ENCODE results near the gene PHKA2.
"Not testable (repeated sequence)": the region's sequence is repeated elsewhere in the genome, so short reads cannot be mapped to it uniquely, and the experiment has no call there.

The PHKA2 gene

GRCh38 chrX:19003756-19004155, 19.8 kb upstream of the PHKA2 start:
- Histone ChIP-seq H3K36me3 (ENCODE audit: control insufficient read depth, insufficient read depth, low read length) (no peaks in the 10 kb centered on the region; the same call in 1 of the 2 replicates), H3K27me3 (ENCODE audit: control insufficient read depth, insufficient read depth, low read length) (no peaks in the 10 kb centered on the region), H3K27ac (ENCODE audit: low read depth, low read length) (no peak overlapping the region), H3K4me3 (ENCODE audit: low read depth, low read length) (no peak overlapping the region), H3K9me3 (ENCODE audit: control insufficient read depth, insufficient read depth, low read depth, low read length) (no peaks in the 10 kb centered on the region), H3K9ac (ENCODE audit: low read length) (no peak overlapping the region), H3K4me1 (ENCODE audit: control insufficient read depth, insufficient read depth, low read length) (peaks cover 4% of the 10 kb centered on the region; the same call in 1 of the 2 replicates)

GRCh38 chrX:18998653-18999052, 14.7 kb upstream of the PHKA2 start:
- H3K4me1 ChIP-seq (ENCODE audit: control insufficient read depth, insufficient read depth, low read length): peaks cover 30% of the 10 kb centered on the region
- no peak overlapping the region for H3K27ac ChIP-seq (ENCODE audit: low read depth, low read length)
- no peaks in the 10 kb centered on the region for H3K36me3 ChIP-seq (ENCODE audit: control insufficient read depth, insufficient read depth, low read length)
- H3K9me3 ChIP-seq (ENCODE audit: control insufficient read depth, insufficient read depth, low read depth, low read length): no peaks in the 10 kb centered on the region
- H3K9ac ChIP-seq (ENCODE audit: low read length): no peak overlapping the region
- H3K27me3 ChIP-seq (ENCODE audit: control insufficient read depth, insufficient read depth, low read length): no peaks in the 10 kb centered on the region
- H3K4me3 ChIP-seq (ENCODE audit: low read depth, low read length): no peak overlapping the region

- H3K9ac ChIP-seq (ENCODE audit: low read length): no peak overlapping the region
- H3K27ac ChIP-seq (ENCODE audit: low read depth, low read length): no peak overlapping the region
- H3K4me3 ChIP-seq (ENCODE audit: low read depth, low read length): no peak overlapping the region
- peaks cover 30% of the 10 kb centered on the region for H3K4me1 ChIP-seq (ENCODE audit: control insufficient read depth, insufficient read depth, low read length)
- no peaks in the 10 kb centered on the region for H3K36me3 ChIP-seq (ENCODE audit: control insufficient read depth, insufficient read depth, low read length)
- H3K9me3 ChIP-seq (ENCODE audit: control insufficient read depth, insufficient read depth, low read depth, low read length): no peaks in the 10 kb centered on the region
- no peaks in the 10 kb centered on the region for H3K27me3 ChIP-seq (ENCODE audit: control insufficient read depth, insufficient read depth, low read length)
Measured at GRCh38 chrX:18997916-18998315, 14.0 kb upstream of the PHKA2 start.

- no peak overlapping the region for H3K4me3 ChIP-seq (ENCODE audit: low read depth, low read length)
- H3K27ac ChIP-seq (ENCODE audit: low read depth, low read length): no peak overlapping the region
- H3K27me3 ChIP-seq (ENCODE audit: control insufficient read depth, insufficient read depth, low read length): no peaks in the 10 kb centered on the region
- H3K9ac ChIP-seq (ENCODE audit: low read length): no peak overlapping the region
- peaks cover 30% of the 10 kb centered on the region for H3K4me1 ChIP-seq (ENCODE audit: control insufficient read depth, insufficient read depth, low read length)
- H3K9me3 ChIP-seq (ENCODE audit: control insufficient read depth, insufficient read depth, low read depth, low read length): no peaks in the 10 kb centered on the region
- H3K36me3 ChIP-seq (ENCODE audit: control insufficient read depth, insufficient read depth, low read length): no peaks in the 10 kb centered on the region
Measured at GRCh38 chrX:18996536-18996935, 12.6 kb upstream of the PHKA2 start.

- no peaks in the 10 kb centered on the region for H3K27me3 ChIP-seq (ENCODE audit: control insufficient read depth, insufficient read depth, low read length)
- H3K27ac ChIP-seq (ENCODE audit: low read depth, low read length): no peak overlapping the region
- no peak overlapping the region for H3K4me3 ChIP-seq (ENCODE audit: low read depth, low read length)
- no peak overlapping the region for H3K9ac ChIP-seq (ENCODE audit: low read length)
- H3K9me3 ChIP-seq (ENCODE audit: control insufficient read depth, insufficient read depth, low read depth, low read length): no peaks in the 10 kb centered on the region
- peaks cover 30% of the 10 kb centered on the region for H3K4me1 ChIP-seq (ENCODE audit: control insufficient read depth, insufficient read depth, low read length)
- H3K36me3 ChIP-seq (ENCODE audit: control insufficient read depth, insufficient read depth, low read length): no peaks in the 10 kb centered on the region
Measured at GRCh38 chrX:18995221-18995620, 11.3 kb upstream of the PHKA2 start.

- H3K27ac ChIP-seq (ENCODE audit: low read depth, low read length): no peak overlapping the region
- no peak overlapping the region for H3K9ac ChIP-seq (ENCODE audit: low read length)
- H3K27me3 ChIP-seq (ENCODE audit: control insufficient read depth, insufficient read depth, low read length): no peaks in the 10 kb centered on the region
- H3K4me3 ChIP-seq (ENCODE audit: low read depth, low read length): no peak overlapping the region
- H3K36me3 ChIP-seq (ENCODE audit: control insufficient read depth, insufficient read depth, low read length): no peaks in the 10 kb centered on the region
- no peaks in the 10 kb centered on the region for H3K9me3 ChIP-seq (ENCODE audit: control insufficient read depth, insufficient read depth, low read depth, low read length)
- H3K4me1 ChIP-seq (ENCODE audit: control insufficient read depth, insufficient read depth, low read length): peaks cover 30% of the 10 kb centered on the region
Measured at GRCh38 chrX:18994713-18995112, 10.8 kb upstream of the PHKA2 start.

- no peak overlapping the region for H3K27ac ChIP-seq (ENCODE audit: low read depth, low read length)
- no peaks in the 10 kb centered on the region for H3K36me3 ChIP-seq (ENCODE audit: control insufficient read depth, insufficient read depth, low read length)
- no peaks in the 10 kb centered on the region for H3K9me3 ChIP-seq (ENCODE audit: control insufficient read depth, insufficient read depth, low read depth, low read length)
- peaks cover 17% of the 10 kb centered on the region for H3K4me1 ChIP-seq (ENCODE audit: control insufficient read depth, insufficient read depth, low read length)
- no peak overlapping the region for H3K4me3 ChIP-seq (ENCODE audit: low read depth, low read length)
- H3K9ac ChIP-seq (ENCODE audit: low read length): no peak overlapping the region
- no peaks in the 10 kb centered on the region for H3K27me3 ChIP-seq (ENCODE audit: control insufficient read depth, insufficient read depth, low read length)
Measured at GRCh38 chrX:18992829-18993228, 8.9 kb upstream of the PHKA2 start.

GRCh38 chrX:18985186-18985435, 1.2 kb upstream of the PHKA2 start:
- Histone ChIP-seq H3K4me3 (ENCODE audit: low read depth, low read length) (peak overlapping the region; percentile 96), H3K9me3 (ENCODE audit: control insufficient read depth, insufficient read depth, low read depth, low read length) (no peaks in the 10 kb centered on the region), H3K27me3 (ENCODE audit: control insufficient read depth, insufficient read depth, low read length) (no peaks in the 10 kb centered on the region), H3K9ac (ENCODE audit: low read length) (peak overlapping the region; percentile 95), H3K27ac (ENCODE audit: low read depth, low read length) (peak overlapping the region; percentile 97; the same call in 1 of the 2 replicates), H3K36me3 (ENCODE audit: control insufficient read depth, insufficient read depth, low read length) (no peaks in the 10 kb centered on the region), H3K4me1 (ENCODE audit: control insufficient read depth, insufficient read depth, low read length) (no peaks in the 10 kb centered on the region; the same call in 1 of the 2 replicates)

- no peaks in the 10 kb centered on the region for H3K36me3 ChIP-seq (ENCODE audit: control insufficient read depth, insufficient read depth, low read length)
- peak overlapping the region; percentile 96 for H3K4me3 ChIP-seq (ENCODE audit: low read depth, low read length)
- peak overlapping the region; percentile 97 for H3K27ac ChIP-seq (ENCODE audit: low read depth, low read length)
- H3K9me3 ChIP-seq (ENCODE audit: control insufficient read depth, insufficient read depth, low read depth, low read length): no peaks in the 10 kb centered on the region
- H3K27me3 ChIP-seq (ENCODE audit: control insufficient read depth, insufficient read depth, low read length): no peaks in the 10 kb centered on the region
- no peaks in the 10 kb centered on the region; the same call in 1 of the 2 replicates for H3K4me1 ChIP-seq (ENCODE audit: control insufficient read depth, insufficient read depth, low read length)
- H3K9ac ChIP-seq (ENCODE audit: low read length): peak overlapping the region; percentile 95
Measured at GRCh38 chrX:18984381-18985185, 669 bp upstream of the PHKA2 start.

GRCh38 chrX:18981124-18981807, 2.6 kb downstream of the PHKA2 start:
- H3K9ac ChIP-seq (ENCODE audit: low read length): no peak overlapping the region
- H3K4me3 ChIP-seq (ENCODE audit: low read depth, low read length): no peak overlapping the region
- H3K4me1 ChIP-seq (ENCODE audit: control insufficient read depth, insufficient read depth, low read length): no peaks in the 10 kb centered on the region; the same call in 1 of the 2 replicates
- no peaks in the 10 kb centered on the region for H3K9me3 ChIP-seq (ENCODE audit: control insufficient read depth, insufficient read depth, low read depth, low read length)
- no peak overlapping the region for H3K27ac ChIP-seq (ENCODE audit: low read depth, low read length)
- H3K27me3 ChIP-seq (ENCODE audit: control insufficient read depth, insufficient read depth, low read length): no peaks in the 10 kb centered on the region
- no peaks in the 10 kb centered on the region for H3K36me3 ChIP-seq (ENCODE audit: control insufficient read depth, insufficient read depth, low read length)

- H3K9ac ChIP-seq (ENCODE audit: low read length); H3K36me3 ChIP-seq (ENCODE audit: control insufficient read depth, insufficient read depth, low read length); H3K4me3 ChIP-seq (ENCODE audit: low read depth, low read length); H3K9me3 ChIP-seq (ENCODE audit: control insufficient read depth, insufficient read depth, low read depth, low read length); H3K4me1 ChIP-seq (ENCODE audit: control insufficient read depth, insufficient read depth, low read length); H3K27ac ChIP-seq (ENCODE audit: low read depth, low read length); H3K27me3 ChIP-seq (ENCODE audit: control insufficient read depth, insufficient read depth, low read length): not testable (repeated sequence)
Measured at GRCh38 chrX:18980262-18980661, 3.7 kb downstream of the PHKA2 start.
